SHP77 treated with DMSO at 0.1 percent for 48 hours (cell line): ENCODE results near the gene MTA2.

Experiments used
- DNase-seq: peaks from one replicate; lab custom pipeline; 2025; lab: John Stamatoyannopoulos, UW

Gene MTA2

GRCh38 chr11:62546244-62546928 is 55.3 kb downstream of the MTA2 start, which contains the start of gene AHNAK:
AHNAK (minus strand) TSS chr11:62546806; CDS start chr11:62536098, 10,708 bp downstream.
- no peak for DNase-seq

DNA sequence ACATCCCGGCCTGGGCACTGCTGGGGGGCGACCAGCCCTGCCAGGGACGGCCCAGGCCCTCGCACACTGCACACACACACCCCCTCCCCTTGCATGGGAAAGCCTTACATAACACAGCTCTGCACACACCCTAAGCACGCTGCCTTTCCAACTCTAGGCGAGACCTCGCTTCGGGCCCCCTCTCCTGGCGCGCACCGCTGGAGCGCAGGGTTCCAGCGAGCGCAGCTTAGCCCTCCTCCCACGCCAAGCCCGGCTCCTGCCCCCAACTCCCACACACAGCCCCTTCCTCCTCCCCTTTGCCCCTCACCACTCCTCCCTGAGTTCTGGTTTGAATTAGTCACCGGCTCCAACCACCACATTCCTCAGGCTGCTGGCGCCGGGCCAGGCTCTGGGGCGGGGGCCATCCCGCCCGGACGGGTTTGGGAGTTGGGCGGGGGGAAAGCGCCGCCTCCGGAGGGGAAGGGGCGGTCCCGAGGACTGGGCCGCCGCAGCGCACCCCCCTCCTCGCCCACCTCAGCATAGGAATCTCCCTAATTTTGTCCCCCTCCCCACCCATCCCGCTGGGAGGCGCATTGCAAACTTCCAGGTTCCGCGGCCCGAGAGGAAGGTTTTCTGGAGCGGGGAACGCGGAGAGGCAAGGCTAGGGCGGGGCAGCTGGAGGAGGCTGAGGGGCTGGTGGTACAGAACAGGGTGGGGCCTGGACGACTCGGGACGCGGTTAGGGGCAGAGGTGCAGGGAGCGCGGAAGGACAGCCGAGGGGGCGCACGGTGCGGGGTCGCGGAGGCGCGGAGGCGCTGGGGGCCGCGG is 56.0 kb downstream of the MTA2 start:
- DNase-seq: no peak

GRCh38 chr11:62544581-62545436 is 56.9 kb downstream of the MTA2 start:
- no peak for DNase-seq

GRCh38 chr11:62543680-62544444 is 57.8 kb downstream of the MTA2 start:
- DNase-seq: no peak
